H9 (cell line): ENCODE results near the gene KCNK5. TPM values are rescaled to one million over a fixed set of nuclear protein-coding genes. Genes with fewer than 3 reads are reported as not detected.

ENCODE experiments used
- DNase-seq: peaks from one replicate; pipeline ENCODE4 v3.0.0-alpha.2; 2017
- H2AFZ ChIP-seq: one replicate; pipeline ENCODE4 v1.6.1; 2013; ENCODE audit warnings: mild to moderate bottlenecking, low read length, control low read depth, moderate library complexity
- H2AK5ac ChIP-seq: 2 replicates; pipeline ENCODE4 v1.6.1; 2013; ENCODE audit warnings: low read length, control low read depth, mixed read lengths; ENCODE audit not compliant: insufficient read length
- H2BK120ac ChIP-seq: one replicate; pipeline ENCODE4 v1.6.1; 2013; ENCODE audit warnings: low read depth, mild to moderate bottlenecking, low read length, control low read depth, inconsistent platforms; ENCODE audit not compliant: poor library complexity, severe bottlenecking
- H2BK12ac ChIP-seq: 2 replicates; pipeline ENCODE4 v1.6.1; 2013; ENCODE audit warnings: low read length, control low read depth, mixed read lengths, low read depth; ENCODE audit not compliant: insufficient read length
- H2BK15ac ChIP-seq: 2 replicates; pipeline ENCODE4 v1.6.1; 2013; ENCODE audit warnings: low read depth, low read length, control low read depth
- H2BK20ac ChIP-seq: one replicate; pipeline ENCODE4 v1.6.1; 2013; ENCODE audit warnings: low read depth, mild to moderate bottlenecking, low read length, control low read depth, inconsistent platforms; ENCODE audit not compliant: poor library complexity, severe bottlenecking
- H2BK5ac ChIP-seq: 2 replicates; pipeline ENCODE4 v1.6.1; 2013; ENCODE audit warnings: low read length, control low read depth, mixed read lengths; ENCODE audit not compliant: insufficient read length
- H3K14ac ChIP-seq: 2 replicates; pipeline ENCODE4 v1.6.1; 2013; ENCODE audit warnings: low read length, control low read depth; ENCODE audit not compliant: insufficient read depth
- H3K18ac ChIP-seq: 2 replicates; pipeline ENCODE4 v1.6.1; 2013; ENCODE audit warnings: low read depth, mild to moderate bottlenecking, mixed read lengths, low read length, control low read depth; ENCODE audit not compliant: insufficient read length
- H3K23ac ChIP-seq: 2 replicates; pipeline ENCODE4 v1.6.1; 2013; ENCODE audit warnings: low read length, control low read depth, mixed read lengths, low read depth; ENCODE audit not compliant: insufficient read length
- H3K23me2 ChIP-seq: 2 replicates; pipeline ENCODE4 v1.6.1; 2013; ENCODE audit warnings: low read depth, mild to moderate bottlenecking, mixed read lengths, low read length, control low read depth; ENCODE audit not compliant: insufficient read length, poor library complexity, severe bottlenecking
- H3K27ac ChIP-seq: 2 replicates; pipeline ENCODE4 v1.5.1; 2013; ENCODE audit warnings: low read length, control low read depth, mixed read lengths, low read depth; ENCODE audit not compliant: insufficient read length
- H3K27me3 ChIP-seq: 2 replicates; pipeline ENCODE4 v1.6.1; 2013; ENCODE audit warnings: low read length, control low read depth, inconsistent platforms; ENCODE audit not compliant: insufficient read depth
- H3K4ac ChIP-seq: 2 replicates; pipeline ENCODE4 v1.6.1; 2013; ENCODE audit warnings: low read depth, mild to moderate bottlenecking, control low read depth, inconsistent platforms, low read length, moderate library complexity
- H3K4me1 ChIP-seq: 2 replicates; pipeline ENCODE4 v1.6.1; 2013; ENCODE audit warnings: low read length, control low read depth, inconsistent platforms; ENCODE audit not compliant: insufficient read depth
- H3K4me2 ChIP-seq: 2 replicates; pipeline ENCODE4 v1.6.1; 2013; ENCODE audit warnings: low read length, control low read depth, mixed read lengths; ENCODE audit not compliant: insufficient read length, insufficient read depth
- H3K56ac ChIP-seq: 2 replicates; pipeline ENCODE4 v1.6.1; 2013; ENCODE audit warnings: low read depth, mild to moderate bottlenecking, mixed read lengths, low read length, control low read depth; ENCODE audit not compliant: insufficient read length
- H3K79me1 ChIP-seq: 2 replicates; pipeline ENCODE4 v1.6.1; 2013; ENCODE audit warnings: low read depth, mild to moderate bottlenecking, moderate library complexity, low read length, control low read depth, inconsistent platforms; ENCODE audit not compliant: insufficient read depth, poor library complexity, severe bottlenecking
- H3K79me2 ChIP-seq: 2 replicates; pipeline ENCODE4 v1.6.1; 2013; ENCODE audit warnings: low read length, control low read depth, inconsistent platforms; ENCODE audit not compliant: insufficient read depth
- H3K9ac ChIP-seq: 2 replicates; pipeline ENCODE4 v1.6.1; 2013; ENCODE audit warnings: low read length, control low read depth, mixed read lengths; ENCODE audit not compliant: insufficient read length; ENCODE audit errors: extremely low read depth
- H3K9me3 ChIP-seq: one replicate; pipeline ENCODE4 v1.6.1; 2013; ENCODE audit warnings: low read depth, low read length, inconsistent platforms; ENCODE audit not compliant: control insufficient read depth
- H3T11ph ChIP-seq: one replicate; pipeline ENCODE4 v1.6.1; 2013; ENCODE audit warnings: mild to moderate bottlenecking, low read length, control low read depth, inconsistent platforms
- H4K20me1 ChIP-seq: one replicate; pipeline ENCODE4 v1.6.1; 2013; ENCODE audit not compliant: control insufficient read depth, insufficient read length, insufficient read depth
- H4K5ac ChIP-seq: 2 replicates; pipeline ENCODE4 v1.6.1; 2013; ENCODE audit warnings: low read depth, mild to moderate bottlenecking, mixed read lengths, low read length, control low read depth; ENCODE audit not compliant: insufficient read length
- H4K8ac ChIP-seq: replicated peaks from 2 replicates; pipeline ENCODE4 v1.6.1; 2013; ENCODE audit warnings: low read length, control low read depth, mixed read lengths, low read depth; ENCODE audit not compliant: insufficient read length
- H4K91ac ChIP-seq: 2 replicates; pipeline ENCODE4 v1.6.1; 2013; ENCODE audit warnings: low read depth, mild to moderate bottlenecking, moderate library complexity, mixed read lengths, low read length, control low read depth; ENCODE audit not compliant: insufficient read length
- H3K27ac Mint-ChIP-seq, 3 experiments: 2 replicates in 2 of 3; 3 replicates in 1 of 3; pipeline ENCODE4 v1.8.0; 2020 to 2021; ENCODE audit warnings: mixed read lengths in 3 of 3, mild to moderate bottlenecking in 1 of 3, moderate library complexity in 1 of 3
- H3K27me3 Mint-ChIP-seq: 2 replicates; pipeline ENCODE4 v1.8.0; 2021; ENCODE audit warnings: low read depth, mild to moderate bottlenecking, moderate library complexity, mixed read lengths
- H3K36me3 Mint-ChIP-seq, 3 experiments: 2 replicates in 2 of 3; 3 replicates in 1 of 3; pipeline ENCODE4 v1.8.0; 2020 to 2021; ENCODE audit warnings: low read depth in 3 of 3, mixed read lengths in 3 of 3; ENCODE audit not compliant: insufficient read depth in 1 of 3
- H3K4me1 Mint-ChIP-seq, 2 experiments: 2 replicates each; pipeline ENCODE4 v1.8.0; 2020; ENCODE audit warnings: mixed read lengths in 2 of 2
- H3K4me3 Mint-ChIP-seq, 2 experiments: 2 replicates in 1 of 2; 3 replicates in 1 of 2; pipeline ENCODE4 v1.8.0; 2020 to 2021; ENCODE audit warnings: mild to moderate bottlenecking in 2 of 2, mixed read lengths in 2 of 2, moderate library complexity in 1 of 2
- H3K9me3 Mint-ChIP-seq, 2 experiments: 2 replicates in 1 of 2; 3 replicates in 1 of 2; pipeline ENCODE4 v1.8.0; 2020; ENCODE audit warnings: mild to moderate bottlenecking in 2 of 2, mixed read lengths in 2 of 2, moderate library complexity in 1 of 2
- CTCF ChIP-seq: fragments of 200-600 bp; sonication (generic); conservative IDR thresholded peaks from 3 replicates; pipeline ENCODE4 v1.8.0; 2021; ENCODE audit warnings: antibody characterized with exemption, mild to moderate bottlenecking
- WGBS: extraction: QIAGEN DNeasy Blood & Tissue Kit; methylation state at CpG from one replicate; pipeline ENCODE4 v1.1.7; 2013; ENCODE audit warnings: missing lambda C conversion rate, low lambda C conversion rate, mixed read lengths; ENCODE audit not compliant: insufficient read length; ENCODE audit errors: extremely low coverage; 5-methylcytosine and 5-hydroxymethylcytosine counted together
- total RNA-seq: library from RNA; stranded (reverse); gene quantifications from 2 replicates; pipeline ENCODE4 v1.2.1, GENCODE V29; 2021

KCNK5 gene
- total RNA-seq, 1 experiment from 2014 or later, result 30.0 TPM

- Histone ChIP-seq H2BK12ac (no peak overlapping the region), H3K4ac (no peak overlapping the region), H4K20me1 (no peaks in the 10 kb centered on the region), H2AFZ (no peak overlapping the region), H3K18ac (no peak overlapping the region), H3T11ph (no peak overlapping the region), H3K79me1 (no peaks in the 10 kb centered on the region), H2BK20ac (no peak overlapping the region), H4K5ac (no peak overlapping the region), H3K4me1 (no peaks in the 10 kb centered on the region), H2AK5ac (no peak overlapping the region), H3K27ac (no peak overlapping the region), H3K4me2 (no peak overlapping the region), H3K23ac (no peak overlapping the region), H4K8ac (no peak overlapping the region), H2BK5ac (no peak overlapping the region), H2BK15ac (no peak overlapping the region), H3K56ac (no peak overlapping the region), H3K14ac (no peak overlapping the region), H3K23me2 (no peaks in the 10 kb centered on the region), H2BK120ac (no peak overlapping the region), H3K9me3 (peaks cover 11% of the 10 kb centered on the region), H3K27me3 (no peaks in the 10 kb centered on the region; the same call in 1 of the 2 replicates), H3K9ac (no peak overlapping the region), H3K79me2 (no peaks in the 10 kb centered on the region), H4K91ac (no peak overlapping the region)
- no CpG with 5 or more reads among the region's 5 CpGs for WGBS
- Mint-ChIP-seq H3K27me3 (no peaks in the 10 kb centered on the region), H3K36me3 (peaks cover 12 to 15% (median 13%) of the 10 kb centered on the region in 3 experiments), H3K27ac (no peak overlapping the region), H3K9me3 (peaks cover 11 to 13% of the 10 kb centered on the region in 2 experiments; a peak in 4 of 5 replicates), H3K4me1 (no peaks in the 10 kb centered on the region), H3K4me3 (no peak overlapping the region)
- no peak for TF ChIP-seq CTCF
- no peak for DNase-seq
Measured at GRCh38 chr6:39172377-39172757, 56.9 kb downstream of the KCNK5 start.
